GM19452 (cell line): Measurements from ENCODE around the gene GDAP1L1.
"Not testable (repeated sequence)": the region's sequence is repeated elsewhere in the genome, so short reads cannot be mapped to it uniquely, and the experiment has no call there.

Source experiments
- ATAC-seq: cut with Tn5 transposase; IDR thresholded peaks from one replicate; pipeline ENCODE4 v1.9.1; 2021; ENCODE audit not compliant: unreplicated experiment

Gene GDAP1L1

DNA sequence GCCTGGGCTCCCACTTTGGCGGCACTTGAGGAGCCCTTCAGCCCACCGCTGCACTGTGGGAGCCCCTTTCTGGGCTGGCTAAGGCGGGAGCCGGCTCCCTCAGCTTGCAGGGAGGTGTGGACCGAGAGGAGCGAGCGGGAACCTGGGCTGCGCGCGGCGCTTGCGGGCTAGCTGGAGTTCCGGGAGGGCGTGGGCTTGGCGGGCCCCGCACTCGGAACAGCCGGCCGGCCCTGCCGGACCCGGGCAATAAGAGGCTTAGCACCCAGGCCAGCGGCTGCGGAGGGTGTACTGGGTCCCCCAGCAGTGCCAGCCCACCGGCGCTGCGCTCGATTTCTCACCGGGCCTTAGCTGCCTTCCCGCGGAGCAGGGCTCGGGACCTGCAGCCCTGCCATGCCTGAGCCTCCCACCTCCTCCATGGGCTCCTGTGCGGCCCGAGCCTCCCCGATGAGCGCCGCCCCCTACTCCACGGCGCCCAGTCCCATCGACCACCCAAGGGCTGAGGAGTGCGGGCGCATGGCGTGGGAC is 52.0 kb downstream of the GDAP1L1 start:
- ATAC-seq, result not testable (repeated sequence)

DNA sequence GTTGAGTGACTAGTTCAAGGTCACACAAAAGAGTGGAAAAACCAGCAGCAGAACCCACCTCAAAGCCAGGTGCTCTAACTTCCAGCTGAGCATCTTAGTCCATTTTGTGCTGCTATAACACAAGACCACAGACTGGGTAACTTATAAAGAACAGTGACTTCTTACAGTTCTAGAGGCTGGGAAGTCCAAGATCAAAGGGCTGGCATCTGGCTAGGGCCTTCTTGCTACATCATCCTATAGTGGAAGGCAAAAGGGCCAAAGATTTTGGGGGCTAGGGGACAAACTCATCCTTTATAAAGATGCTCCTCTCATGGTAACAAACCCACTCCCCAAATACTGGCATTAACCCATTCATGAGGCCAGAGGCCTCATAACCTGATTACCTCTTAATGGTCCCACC is 54.2 kb downstream of the GDAP1L1 start:
- ATAC-seq, result no peak

DNA sequence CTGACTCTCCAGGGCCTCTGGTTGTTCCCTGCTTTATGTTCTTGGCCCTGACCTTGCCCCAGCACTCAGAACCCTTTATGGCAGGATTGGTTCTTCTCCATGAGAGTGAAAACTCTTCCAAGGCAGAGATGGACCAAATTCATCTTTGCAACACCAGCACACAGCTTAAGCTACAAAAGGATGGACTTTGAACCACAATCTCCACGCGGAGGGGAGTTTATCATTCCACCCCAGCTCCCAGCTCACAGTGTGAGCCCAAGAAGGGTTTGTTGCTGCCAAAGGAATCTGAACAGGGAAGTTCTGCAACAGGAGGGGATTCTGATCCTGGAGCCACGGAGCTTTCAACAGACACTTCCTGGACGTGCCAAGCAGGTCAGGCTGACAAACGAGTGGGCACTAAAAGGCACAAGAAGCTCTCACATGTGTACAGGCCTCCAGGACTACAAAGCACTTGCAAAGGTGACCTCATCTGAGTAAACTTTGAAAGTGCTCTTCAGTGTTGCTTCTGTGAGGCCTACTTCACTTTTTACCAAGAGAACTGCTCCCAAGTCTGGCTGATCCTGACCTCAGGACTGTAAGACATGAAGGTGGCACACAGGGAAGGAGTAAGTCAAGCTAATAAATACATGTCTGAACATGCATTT is 55.0 kb downstream of the GDAP1L1 start:
- no peak for ATAC-seq

DNA sequence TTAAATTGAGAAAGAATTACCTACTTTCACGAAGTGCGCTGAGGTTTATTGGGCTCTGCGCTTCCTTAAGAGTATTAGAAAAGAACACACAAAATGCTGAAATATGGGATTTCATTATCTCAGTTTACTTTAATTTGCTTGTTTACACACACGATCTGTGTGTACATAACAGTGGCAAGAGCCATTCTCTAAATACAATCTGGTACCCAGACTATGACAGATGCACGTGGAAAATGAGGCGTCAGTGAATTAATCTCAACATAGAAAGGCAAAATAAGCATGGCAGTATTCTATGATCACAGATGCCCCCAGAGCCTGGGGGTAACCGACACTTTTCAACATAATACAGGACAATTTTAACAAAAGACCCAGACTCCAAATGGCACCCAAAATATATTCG is 55.6 kb downstream of the GDAP1L1 start:
- no peak for ATAC-seq

DNA sequence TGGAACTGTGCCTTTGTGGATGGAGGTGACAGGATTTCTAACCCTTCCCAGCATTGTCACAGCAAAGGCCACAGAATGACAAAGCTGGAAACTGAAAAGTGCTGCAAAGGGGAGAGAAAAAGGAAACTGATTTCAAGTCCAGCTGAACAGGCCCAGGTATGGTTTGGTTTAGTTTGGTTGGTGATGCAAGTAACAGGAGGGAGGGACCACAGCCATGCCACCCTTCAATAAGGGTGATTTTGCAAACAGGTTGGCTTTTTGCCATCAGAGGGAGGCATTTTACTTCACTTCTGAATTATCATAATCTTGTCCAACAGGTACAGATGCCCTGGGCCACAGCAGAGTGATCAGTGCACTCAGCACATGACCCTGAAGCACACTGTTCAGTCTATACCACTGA is 57.3 kb downstream of the GDAP1L1 start:
- ATAC-seq, result no peak

DNA sequence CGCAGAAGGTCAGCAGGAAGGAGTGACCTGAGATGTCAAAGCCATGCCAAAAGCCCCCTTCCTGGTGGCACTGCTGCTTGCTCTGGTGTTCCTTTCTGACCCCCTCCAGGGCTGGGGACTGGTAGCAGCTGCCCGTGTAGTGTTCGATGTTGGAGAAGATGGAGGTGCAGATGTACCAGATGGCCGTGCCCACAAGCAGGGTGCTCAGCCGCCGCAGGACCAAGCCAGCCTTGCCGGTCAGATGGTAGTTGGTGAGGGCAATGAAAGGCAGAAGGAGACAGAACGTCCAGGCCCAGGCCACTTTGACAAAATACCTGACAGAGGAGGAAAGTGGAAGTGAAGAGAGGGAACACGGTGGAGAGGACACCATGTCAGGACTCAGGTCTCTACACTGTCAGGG is 59.8 kb downstream of the GDAP1L1 start:
- ATAC-seq, result no peak

DNA sequence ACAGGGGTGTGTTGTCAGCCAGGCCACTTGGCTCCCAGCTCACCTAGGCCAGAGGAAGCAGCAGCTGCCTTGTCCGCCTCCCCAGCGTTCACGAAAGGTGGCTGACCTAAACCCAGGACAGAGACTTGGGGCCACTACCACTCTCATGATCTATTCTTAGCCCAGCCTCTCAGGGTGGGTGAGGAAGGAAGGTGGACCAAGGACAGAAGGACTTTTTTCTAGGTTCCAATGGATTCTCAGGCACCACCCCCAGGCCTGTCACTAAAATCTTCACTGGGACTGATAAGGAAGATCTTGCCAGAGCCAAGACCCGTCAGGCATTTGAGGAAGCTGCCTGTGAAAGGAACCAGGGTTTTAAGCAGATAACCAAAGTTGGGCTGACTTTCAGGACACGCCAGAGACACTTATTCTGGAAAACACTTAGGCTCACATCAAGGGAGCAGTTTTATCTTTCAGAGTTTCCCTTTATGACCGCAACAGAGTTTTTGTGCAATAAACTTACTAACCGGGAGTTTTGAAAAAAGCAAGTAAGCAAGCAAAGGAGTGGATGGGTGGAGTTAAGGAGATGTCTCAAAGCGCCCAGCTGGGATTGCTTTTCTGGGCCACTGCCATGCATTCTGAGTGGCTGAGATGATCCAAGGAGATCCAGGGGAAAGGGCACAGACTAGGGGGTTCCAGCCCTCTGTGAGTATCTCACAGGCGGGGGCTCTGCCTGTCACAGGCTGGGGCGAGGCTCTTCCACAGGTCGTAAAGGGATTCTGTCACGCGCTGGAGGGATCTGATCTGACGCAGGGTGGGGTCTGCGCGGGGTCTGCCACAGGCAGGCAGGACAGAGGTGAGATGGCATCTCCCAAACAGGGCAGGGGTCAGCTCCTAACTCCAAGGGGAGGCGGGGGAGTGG is 62.9 kb downstream of the GDAP1L1 start:
- no peak for ATAC-seq

DNA sequence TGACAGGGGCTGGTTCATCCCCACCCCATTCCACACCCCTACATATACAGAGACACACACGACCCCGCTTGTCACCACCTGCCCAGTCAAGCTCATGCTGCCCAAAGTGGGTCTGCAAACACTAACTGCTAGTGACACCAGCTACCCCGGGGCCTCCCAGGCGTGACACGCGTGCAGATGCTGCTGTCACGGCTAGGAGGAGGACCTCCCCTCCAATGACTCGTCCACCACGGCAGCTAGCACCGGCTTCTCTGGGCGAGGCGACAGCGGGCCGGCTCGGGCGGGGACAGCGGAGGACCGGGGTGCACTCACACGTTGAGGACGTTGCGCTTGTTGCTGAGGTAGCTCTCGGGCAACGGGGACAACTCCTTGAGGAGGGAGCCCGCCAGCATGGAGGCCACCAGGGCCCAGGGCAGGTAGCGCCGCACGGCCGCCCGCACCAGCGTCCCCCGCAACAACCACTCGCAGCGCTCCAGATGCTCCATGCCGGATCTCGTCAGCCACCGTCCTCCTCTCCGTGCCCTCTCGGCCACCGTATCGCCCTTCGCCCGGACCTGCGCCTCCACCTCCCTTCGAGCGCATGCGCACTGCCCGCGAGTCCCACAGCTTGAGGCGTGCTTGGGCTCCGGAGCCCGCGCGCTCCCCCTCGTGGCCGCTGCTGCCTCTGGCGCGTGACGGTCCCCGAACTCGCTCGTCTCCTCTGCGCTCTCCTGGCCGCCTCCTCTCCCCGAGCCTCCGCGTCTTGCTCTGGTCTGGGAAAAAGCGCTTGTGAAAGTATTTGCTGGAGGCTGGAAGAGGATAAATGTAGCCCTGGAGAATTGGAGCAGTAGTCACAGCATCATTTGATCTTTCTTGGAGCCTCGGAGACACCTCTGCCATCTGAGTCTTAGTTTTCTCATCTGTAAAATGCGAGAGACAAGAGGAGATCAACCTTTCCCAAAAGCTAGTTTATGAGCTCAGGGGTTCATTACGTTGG is 63.8 kb downstream of the GDAP1L1 start, which contains the start of gene FITM2:
Gene FITM2 (minus strand): TSS at position 539 of the 976 bp plus-strand sequence. CDS start 54 bp downstream, at position 485.
- peak; percentile 93 for ATAC-seq

DNA sequence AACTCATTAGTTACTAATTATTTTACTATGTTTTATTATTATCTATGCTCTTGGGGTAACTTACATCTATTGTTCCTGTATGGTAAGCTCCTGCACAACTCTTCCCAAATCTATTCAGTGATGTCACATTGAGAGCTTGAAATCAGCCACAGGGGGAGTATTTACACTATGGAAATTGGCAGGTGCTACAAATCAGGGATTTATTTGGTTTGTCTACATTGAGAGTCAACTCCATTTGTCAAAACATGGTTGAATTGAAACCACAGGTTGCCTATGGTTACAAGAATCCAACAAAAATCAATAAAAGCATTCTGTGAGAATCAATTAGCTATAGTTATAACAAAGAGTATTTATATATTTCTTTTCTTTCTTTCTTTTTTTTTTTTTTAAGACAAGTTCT is 67.8 kb downstream of the GDAP1L1 start:
- no peak for ATAC-seq

DNA sequence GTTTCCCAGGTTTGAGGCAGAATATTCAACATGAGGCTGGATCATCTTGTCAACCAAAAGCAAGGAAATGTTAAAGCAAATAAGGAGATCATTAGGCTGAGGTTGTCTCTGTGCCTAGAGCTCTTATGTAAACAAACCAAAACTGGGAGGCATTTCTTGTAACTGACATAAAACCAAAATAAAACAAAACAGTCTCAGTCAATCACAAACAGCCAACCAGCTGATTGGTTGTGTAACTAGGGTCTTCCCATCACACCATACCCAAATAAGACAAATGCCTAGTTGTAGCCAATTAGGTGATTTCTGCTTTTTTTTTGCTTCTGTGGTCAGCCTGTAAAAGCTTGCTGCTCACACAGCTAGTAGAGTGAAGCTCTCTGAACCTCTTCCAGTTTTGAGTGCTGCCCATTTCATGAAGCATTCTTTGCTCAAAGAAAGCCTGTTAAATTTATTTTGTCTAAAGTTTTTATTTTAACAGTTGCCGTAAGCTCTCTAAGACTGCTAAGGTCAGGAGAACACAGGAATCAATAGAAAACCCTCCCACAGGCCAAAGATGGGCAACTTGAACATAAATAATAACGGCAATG is 72.8 kb downstream of the GDAP1L1 start:
- ATAC-seq, result no peak

DNA sequence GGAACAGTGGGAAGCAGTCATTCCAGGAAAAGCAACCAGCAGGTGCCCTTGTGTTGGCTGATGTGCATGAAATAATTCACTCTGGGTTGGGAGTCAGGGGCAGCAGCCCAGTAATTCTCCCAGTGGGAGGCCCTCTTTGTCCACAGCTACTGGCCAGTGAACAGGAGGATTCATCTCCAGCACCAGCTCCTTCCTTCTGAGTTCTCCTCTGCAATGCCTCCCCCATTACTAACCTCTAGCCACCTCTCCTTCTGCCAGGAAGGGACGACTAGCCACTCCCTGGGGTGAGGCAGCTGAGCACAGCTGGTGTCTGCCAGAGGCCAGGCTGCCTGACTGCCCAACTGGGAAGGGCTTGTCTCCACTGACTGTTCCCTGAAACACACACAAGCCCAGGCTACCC is 77.2 kb downstream of the GDAP1L1 start:
- no peak for ATAC-seq

DNA sequence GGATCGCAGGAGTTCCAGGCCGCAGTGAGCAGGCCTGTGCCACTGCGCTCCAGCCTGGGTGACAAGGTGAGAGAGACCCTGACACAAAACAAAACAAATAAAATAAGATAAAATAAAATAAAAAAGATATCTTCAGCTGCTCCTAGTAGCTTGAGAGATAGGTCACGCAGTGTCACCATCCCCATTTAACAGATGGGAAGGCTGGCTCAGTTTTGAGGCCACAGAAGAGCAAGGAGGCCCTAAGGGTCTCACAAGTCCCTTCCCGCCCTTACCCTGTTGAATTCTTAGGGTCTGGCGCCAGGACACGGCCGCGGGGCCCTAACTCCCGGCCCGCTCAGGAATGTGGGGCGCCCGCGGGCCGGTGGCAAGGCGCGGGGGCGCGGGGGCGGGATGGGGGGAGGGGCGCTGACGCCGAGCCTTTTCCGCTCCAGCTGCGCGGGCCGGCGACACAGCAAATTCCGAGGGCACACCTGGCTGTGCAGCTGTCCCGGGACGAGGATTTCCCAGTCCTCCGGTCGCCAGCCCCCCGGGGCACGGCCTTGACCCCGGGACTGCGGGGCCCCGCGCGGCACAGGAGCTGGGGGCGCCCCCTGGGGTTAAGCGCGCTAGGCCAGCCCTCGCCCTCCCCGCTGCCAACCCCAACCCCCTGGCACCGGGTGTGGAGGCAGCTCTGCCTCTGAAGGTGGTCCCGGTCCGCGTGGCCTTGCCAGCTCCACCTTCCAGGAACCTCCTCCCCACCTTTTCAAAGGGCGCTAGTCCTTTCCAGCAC is 79.5 kb downstream of the GDAP1L1 start:
- ATAC-seq, result no peak

DNA sequence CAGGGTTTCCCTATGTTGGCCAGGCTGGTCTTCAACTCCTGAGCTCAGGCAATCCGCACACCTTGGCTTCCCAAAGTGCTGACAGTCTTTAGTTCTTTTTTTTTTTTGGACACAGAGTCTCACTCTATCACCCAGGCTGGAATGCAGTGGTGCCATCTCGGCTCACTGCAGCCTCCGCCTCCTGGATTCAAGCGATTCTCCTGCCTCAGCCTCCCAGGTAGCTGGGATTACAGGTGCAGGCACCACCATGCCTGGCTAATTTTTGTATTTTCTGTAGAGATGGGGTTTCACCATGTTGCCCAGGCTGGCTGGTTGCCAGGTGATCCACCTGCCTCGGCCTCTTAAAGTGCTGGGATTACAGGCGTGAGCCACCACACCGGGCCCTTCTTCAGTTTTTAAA is 80.6 kb downstream of the GDAP1L1 start:
- not testable (repeated sequence) for ATAC-seq

DNA sequence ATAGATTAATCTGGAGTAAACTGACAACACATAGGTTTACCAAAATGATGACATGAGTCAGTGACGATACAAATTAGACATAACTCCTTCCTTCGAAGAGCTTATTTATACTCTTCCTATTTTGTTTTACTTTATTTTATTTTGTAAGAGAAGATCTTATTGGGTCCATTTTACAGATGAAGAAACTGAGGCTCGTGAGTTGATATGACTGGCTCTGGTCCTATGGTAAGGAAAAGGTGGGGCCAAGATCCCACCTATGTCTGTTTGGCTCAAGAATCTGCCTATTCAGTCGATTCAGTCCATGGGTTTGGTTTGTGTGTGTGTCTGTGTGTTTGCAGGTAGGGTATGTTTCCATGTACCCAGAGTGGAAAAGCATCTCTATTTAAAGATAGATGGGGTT is 81.3 kb downstream of the GDAP1L1 start:
- ATAC-seq, result no peak
